Measurements from ENCODE around the gene OLFML3.
"Not testable (repeated sequence)": the region's sequence is repeated elsewhere in the genome, so short reads cannot be mapped to it uniquely, and the experiment has no call there.

The OLFML3 gene

DNA sequence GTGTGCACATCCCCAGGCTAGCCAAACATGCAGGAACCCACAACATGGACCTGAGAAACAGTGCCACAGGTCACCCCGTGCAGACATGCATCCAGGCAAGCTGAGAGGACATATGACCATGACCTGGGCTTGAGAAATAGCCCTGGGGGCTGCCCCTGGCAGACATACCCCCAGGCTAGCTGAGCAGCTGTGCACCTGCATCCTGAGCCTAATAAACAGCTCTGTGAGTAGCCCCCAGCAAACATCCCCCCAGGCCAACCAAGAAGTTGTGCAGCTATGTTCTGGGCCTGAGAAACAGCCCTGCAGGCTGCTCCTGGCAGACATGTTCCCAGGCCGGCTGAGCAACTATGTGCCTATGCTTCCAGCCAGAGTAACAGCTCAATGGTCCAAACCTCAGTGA, 14.5 kb downstream of the OLFML3 start:
- DNase-seq = no peak

DNA sequence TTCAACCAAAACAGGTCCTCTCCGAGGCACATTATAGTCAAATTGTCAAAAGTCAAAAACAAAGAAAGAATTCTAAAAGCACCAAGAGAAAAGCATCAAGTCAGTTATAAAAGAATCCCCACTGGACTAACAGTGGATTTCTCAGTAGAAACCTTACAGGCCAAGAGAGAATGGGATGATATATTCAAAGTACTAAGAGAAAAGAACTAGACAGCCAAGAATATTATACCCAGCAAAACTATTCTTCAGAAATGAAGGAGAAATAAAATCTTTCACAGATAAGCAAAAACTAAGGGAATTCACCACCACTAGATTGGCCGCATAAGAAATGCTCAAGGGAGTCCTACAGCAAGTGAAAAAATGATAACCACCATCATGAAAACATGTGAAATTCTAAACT, 16.1 kb downstream of the OLFML3 start:
- DNase-seq = no peak

DNA sequence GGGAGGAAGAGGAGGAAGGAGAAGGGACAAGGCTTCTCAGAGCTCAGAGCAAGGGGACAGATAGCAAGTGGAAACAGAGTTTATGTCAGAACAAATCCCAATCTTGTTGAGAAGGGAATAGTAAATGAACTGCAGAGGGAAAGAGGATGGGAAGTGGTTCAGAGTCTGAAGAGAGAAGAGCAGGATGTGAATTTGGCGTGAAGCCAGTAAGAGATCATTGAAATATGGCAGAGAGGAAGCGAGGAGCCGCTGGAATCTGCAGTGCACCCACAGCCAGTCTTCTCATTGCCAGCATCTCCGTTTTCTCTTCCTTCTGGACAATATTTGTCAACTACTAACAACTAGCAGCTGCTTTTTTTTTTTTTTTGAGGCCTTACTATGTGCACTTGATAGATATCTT, 19.1 kb downstream of the OLFML3 start:
- DNase-seq = no peak

DNA sequence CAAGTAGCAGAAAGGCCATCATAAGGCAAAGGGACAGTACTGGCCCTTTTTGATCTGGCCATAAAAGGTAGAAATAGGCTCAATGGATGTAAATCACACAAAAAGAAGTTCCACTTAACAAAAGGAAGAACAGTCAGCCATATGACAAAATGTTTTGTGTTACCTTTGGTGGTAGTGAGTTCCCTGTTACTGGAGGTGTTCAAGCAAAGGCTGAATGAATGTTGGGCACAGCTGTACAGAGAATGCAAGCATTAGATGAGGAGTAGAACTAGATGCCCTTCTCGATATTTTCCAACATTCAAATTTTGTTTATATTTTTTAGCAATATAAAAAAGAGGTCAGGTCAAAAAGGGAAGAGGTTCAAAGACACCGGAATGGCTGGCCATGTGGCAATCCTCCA, 20.0 kb downstream of the OLFML3 start:
- no peak for DNase-seq

DNA sequence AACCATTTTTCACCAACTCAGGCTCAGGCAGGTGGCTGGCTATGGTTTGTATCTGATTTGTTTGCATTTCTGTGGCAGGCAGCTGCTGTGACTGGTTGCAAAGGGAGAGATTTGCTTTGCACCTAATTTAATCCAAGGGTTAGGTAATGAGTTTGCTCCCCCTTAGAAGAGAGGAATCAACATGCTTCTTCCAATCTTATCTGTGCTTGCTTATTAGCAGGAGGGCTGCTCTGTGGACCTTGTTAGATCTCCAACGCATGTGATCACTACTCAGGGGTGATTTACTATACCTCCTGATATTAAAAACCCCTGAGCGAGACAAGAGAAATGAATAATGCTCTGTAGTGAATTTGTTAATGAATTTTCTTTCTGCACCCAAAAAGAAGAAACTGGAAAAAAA, 20.5 kb downstream of the OLFML3 start:
- DNase-seq = no peak

DNA sequence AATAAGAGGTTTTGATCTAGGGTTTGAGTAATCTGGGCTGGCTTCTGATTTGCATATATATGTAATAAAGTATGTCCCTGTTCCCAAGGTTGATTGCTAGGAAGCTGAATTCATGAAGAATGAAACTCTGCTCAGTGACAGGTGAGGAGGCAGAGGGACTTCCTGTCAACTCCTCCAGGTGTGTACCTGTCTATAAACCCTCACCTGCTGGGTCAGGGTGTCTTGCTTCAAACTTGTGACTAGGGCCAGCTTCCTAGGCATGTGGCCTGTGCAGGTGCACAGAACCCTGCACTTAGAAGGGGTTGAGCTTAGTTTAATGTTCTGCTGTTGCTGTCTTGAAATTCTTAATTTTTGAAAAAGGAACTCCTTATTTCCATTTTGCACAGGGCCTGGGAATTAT, 21.1 kb downstream of the OLFML3 start:
- no peak for DNase-seq

DNA sequence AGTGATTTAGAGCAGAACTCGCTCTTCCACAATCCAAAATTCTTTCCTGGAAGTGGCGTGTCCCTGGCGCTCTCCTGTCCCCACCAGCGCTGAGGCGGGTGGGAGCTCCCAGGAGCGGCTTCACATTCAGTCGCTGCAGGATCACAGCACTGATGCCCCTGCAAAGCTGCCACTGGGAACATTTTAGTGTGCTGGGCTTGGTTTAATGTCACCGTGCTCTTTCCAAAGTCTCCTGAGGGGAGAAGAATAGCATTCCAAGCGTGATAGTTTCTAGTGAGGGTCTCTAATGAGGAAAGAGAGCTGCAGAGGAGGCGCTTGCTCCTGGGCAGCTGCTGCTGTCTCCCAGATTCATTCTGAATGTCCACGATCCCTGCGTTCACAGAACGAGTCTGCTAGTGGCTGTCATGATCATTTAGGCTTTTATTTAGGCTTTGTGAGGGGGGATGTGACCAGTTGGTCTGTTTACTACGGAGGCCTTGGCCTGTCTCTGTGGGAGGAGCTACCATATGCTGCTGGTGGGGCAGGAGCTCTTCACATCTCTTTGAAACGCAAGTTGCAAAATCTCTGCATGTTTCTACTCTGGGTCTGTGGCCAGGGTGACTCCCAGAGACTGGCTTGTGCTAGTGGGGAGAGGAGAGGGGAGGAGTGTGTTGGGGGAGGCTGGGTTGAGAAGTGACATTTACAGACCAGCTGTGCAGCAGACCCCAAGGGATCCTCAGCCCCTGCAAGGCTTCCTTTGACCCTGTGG, 23.4 kb downstream of the OLFML3 start:
- no peak for DNase-seq

DNA sequence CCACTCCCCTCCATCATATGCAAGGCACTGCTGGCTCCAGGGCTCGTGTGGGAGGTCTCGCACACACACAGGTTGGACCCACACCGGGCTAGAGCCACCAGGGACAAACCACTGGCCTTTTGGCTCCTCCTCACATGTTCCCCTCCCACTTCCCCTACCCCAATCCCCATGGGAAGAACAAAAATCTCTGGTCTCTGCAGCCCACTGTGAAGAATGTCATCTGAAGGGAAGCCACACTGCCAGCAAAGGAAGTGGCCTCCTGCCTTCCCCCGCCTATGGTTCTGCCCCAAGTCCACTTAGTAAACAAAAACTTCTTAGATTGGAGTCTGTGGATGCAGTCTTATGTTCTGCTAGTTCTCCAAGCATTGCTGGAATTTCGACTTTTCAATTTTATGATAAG, 24.2 kb downstream of the OLFML3 start:
- no peak for DNase-seq

DNA sequence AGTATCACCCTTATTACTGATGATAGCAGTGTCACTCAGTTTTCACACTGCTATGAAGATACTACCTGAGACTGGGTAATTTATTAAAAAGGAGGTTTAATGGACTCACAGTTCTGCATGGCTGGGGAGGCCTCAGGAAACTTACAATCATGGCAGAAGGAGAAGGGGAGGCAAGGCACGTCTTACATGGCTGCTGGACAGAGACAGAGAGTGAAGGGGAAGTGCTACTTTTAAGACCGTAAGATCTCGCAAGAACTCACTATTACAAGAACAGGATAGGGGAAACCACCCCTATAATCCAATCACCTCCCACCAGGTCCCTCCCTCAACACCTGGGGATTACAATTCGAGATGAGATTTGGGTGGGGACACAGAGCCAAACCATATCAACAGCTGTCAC, 27.6 kb downstream of the OLFML3 start:
- not testable (repeated sequence) for DNase-seq

DNA sequence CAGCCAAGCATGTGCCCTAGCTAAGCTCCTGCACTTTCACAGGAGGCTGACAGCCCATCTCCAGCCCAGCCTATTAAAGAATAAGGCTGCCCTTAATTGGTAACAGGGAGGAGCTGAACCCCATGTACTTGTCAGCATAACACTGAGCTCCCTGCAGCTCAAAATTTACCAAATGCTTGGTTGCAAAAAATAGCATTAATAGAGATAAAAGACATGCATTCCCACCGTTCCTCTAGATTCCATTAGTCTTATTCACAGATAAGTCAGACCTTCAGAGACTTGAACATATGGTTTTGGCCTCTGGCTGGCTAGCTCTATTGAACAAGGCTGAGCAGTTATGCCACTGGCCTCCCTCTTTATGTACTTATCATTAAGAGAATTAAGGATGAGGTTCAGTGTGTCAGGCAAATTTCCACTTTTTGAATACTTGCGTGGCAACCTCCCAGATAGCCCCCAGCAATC, 29.2 kb downstream of the OLFML3 start:
- no peak for DNase-seq

DNA sequence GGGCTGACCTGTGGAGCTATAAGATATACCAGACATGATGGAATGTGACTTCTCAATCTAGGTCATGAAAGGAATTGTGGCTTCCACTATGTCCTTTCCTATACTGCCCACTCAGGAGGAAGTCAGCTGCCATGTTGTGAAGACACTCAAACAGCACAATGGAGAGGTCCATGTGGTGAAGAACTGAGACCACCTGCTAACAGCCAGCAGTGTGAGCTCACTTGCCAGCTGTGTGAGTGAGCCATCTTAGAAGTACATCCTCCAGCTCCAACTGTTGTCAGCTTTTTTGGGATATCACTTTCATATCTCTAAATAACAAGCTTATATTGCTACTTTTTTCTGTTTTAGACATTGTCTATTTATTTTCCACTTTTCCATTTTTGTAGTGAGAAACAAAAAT, 29.7 kb downstream of the OLFML3 start:
- no peak for DNase-seq

DNA sequence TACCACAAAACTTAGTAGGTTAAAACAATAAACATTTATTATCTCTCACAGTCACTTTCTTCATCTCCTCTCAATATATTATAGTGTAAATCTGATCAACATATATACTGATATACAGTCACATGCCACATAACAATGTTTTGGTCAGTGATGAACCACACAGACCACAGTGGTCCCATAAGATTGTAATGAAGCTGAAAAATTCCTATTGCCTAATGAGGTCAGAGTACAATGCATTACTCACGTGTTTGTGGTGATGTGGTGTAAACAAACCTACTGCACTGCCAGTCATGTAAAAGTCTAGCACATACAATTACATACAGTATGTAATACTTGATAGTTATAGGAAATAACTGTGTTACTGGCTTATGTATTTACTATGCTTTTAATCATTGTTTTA, 30.1 kb downstream of the OLFML3 start:
- no peak for DNase-seq

DNA sequence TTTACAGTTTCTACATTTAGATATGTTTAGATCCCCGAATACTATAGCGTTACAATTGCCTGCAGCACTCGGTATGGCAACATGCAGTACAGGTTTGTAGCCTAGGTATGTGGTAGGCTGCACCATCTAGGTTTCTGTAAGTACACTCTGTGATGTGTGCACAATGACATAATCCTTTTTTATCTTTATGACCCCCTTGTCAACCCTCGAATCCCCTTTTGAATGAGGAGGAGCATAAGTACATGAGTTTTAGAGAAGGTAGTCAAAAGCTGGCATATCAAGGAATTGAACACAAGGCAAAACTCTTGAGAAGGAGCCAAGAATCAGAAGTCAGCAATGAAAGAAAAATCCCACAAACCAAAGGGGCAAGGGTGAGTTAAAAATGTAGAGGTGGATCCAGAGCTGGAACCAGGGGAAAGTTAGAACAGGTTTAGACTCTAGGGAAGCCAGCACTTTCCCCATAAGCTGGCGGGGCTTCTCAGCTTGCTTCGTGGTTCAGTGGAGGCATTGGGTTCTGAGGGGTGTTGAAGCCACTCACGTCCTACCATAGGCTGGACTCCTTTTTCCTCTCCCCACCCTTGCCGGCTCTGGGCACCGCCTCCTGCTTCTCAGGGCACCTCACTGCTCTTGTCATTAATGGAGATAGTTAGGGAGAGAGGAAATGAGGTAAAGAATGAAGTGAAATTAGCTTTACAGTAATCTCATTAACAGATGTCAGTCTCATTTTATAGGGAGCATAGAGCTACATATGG, 31.3 kb downstream of the OLFML3 start:
- no peak for DNase-seq

DNA sequence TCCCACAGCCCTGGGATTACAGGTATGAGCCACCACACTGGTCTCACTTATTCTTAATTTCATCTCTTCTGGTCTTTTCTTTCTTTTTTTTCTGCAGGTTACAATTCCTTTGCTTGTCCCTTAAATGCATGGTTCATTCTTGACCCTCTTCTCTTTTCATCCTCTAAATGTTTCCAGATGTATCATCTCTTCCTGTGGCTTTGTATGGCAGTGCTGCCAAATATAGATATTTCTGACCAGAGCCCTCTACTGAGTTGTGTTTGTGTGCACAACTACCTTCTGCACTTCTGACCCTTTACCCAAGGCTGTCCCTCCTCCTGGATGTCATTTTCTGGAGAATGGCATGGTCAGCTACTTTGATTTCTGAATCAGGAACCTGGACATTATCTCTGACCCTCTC, 32.5 kb downstream of the OLFML3 start:
- no peak for DNase-seq

DNA sequence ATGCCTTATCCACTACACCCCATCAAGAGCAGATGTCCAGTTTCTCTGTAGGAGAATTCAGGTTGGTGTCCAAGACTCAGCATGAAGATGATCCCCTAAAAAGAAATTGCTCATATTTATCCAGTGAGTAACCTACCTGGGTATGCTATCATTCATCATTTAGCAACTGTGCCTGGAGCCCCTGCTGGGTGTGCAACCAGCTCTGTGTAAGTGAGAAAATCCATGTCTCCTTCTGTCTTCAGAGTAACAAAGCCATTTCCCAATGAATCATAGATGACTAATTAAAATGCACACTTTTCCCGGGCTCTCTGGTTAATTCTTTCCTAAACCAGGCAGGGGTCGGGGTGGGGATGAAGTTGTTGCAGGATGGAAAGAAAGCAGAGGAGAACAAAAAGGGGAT, 35.8 kb downstream of the OLFML3 start:
- DNase-seq = no peak

DNA sequence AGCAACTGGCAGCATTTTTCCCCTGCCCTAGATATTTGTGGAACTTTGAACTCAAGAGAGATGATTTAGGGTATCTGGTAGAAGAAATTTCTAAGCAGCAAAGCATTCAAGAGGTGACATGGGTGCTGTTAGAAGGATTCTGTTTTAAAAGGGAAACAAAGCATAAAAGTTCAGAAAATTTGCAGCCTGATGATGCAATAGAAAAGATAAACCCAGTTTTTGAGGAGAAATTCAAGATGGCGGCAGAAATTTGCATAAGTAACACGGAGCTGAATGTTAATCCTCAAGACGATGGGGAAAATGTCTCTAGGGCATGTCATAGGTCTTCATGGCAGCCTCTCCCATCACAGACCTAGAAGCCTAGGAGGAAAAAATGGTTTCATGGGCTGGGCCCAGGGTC, 40.5 kb downstream of the OLFML3 start:
- DNase-seq = not testable (repeated sequence)

DNA sequence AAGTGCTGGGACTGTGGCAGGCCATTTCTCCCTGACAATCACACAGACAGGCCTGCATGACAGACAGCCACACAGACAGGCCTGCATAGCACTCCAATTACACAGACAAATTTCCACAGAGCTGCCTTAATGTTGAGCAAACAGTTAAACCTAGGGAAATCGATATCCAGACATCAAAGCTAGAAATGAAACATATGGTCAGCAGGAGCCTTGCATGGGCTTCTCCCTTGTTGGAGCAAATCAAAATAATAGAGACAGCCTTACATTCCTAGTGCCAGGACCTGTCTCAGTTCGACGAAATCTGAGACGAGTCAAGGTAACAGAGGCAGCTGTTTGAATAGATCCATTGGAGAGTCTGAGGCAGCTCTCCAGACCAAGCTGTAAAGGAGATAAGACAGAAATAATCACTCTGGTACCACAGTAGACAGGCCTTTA, 42.4 kb downstream of the OLFML3 start:
- no peak for DNase-seq

DNA sequence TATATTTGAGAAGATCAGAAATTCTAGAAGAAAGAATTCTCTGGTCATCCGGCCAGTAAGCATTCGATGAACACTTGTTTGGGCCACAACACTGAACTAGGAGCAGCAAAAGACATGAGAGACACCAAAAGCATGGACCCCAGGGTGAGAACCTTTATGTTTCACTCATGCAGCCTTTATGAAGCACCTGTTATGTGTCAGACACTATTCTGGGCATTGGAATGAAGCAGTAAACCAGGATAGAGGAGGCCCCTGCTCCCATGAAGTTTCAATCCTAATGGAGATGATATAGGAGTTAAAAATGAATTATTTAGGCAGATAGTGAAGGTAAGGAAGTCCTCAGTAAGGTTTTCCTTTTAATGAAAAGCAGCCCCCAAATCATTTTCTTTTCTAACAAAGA, 43.6 kb downstream of the OLFML3 start:
- no peak for DNase-seq

DNA sequence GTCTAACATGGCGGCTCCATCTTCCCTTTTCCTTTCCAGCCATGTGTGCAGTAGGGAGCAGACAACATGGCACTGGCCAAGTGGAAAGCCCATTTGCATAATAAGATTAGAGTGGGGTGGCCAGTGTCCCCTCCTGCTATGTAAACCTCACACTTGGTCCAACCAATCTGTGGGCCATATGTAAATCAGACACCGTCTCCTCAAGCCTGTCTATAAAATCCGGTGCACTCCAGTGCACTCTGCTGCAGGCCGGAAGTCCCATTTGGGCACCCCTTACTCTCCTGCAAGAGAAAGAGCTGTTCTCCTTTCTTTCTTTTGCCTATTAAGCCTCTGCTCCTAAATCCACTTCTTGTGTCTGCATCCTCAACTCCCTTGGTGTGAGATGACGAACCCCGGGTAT, 44.1 kb downstream of the OLFML3 start:
- no peak for DNase-seq

DNA sequence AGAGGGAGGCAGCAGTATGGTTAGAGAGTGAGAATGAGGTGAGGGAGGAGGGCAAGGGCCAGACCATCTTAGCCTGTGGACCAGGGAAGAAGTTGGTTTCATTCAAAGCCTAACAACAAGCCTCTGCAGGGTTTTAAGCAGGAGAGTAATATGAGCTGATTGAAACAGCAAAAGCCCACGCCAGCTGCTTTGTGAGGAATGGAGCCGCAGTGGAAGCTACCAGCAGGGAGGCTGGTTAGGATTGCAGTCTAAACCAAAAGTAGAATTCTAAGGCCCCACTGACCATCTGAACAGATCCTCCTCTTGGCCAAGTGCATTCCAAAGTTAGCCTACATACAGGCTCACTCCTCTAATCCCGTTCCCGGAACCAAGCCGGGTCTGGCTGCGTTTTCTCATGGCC, 44.8 kb downstream of the OLFML3 start:
- DNase-seq = no peak

DNA sequence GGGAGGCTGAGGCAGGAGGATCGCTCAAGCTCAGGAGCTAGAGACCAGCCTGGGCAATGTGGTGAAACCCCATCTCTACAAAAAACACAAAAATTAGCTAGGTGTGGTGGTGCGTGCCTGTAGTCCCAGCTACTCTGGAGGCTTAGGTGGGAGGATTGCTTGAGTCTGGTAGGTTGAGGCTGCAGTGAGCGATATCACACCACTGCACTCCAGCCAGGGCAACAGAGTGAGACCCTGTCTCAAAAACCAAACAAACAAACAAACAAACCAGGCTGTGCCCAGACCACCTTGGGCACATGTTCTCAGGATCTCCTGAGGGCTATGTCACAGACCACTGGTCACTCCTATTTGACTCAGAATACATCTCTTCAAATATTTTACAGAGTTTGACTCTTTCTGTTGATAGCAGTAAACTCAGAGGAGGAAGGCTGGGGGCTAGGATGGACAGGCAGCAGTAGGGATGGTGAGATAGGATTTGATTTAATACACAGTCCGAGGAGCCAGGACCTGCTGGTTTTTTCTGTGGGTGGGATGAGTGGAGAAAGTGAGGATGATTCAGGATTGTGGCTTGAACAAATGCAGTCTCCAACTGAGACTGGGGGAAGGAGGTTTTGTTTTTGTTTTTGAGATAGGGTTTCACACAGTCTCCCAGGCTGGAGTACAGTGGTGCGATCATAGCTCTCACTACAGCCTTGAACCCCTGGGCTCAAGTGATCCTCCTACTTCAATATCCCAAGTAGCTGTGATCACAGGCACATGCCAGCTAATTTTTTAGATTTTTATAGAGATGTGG, 46.5 kb downstream of the OLFML3 start:
- DNase-seq = no peak

DNA sequence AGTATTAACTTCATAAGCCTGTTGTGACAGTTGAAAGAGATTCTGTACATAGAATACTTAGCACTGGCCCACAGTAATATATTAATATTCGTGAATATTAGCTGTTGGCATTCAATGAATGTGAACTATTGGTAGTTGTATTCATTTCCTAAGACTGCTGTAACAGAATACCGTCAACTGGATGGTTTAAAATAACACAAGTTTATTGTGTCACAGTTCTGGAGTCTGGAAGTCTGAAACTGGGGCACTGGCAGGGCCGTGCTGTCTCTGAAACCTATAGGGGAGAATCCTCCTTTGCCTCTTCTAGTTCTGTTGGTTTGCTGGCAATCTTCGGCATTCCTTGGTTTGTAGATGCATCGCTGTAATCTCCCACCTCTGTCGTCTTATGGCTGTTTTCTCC, 47.5 kb downstream of the OLFML3 start:
- no peak for DNase-seq
